ENCODE data around the gene SLC6A20. TPM values are rescaled to one million over a fixed set of nuclear protein-coding genes. Genes with fewer than 3 reads are reported as not detected.

SLC6A20 gene
- total RNA-seq, 1 donor from 2014 or later = not detected

GRCh38 chr3:45794660-45795059, 1.7 kb downstream of the SLC6A20 start:
- Mint-ChIP-seq H3K9me3 (peaks cover 6% of the 10 kb centered on the region), H3K27me3 (ENCODE audit: low read depth) (peaks cover 89% of the 10 kb centered on the region), H3K4me1 (peaks cover 6% of the 10 kb centered on the region), H3K4me3 (no peak overlapping the region), H3K36me3 (no peaks in the 10 kb centered on the region), H3K27ac (no peak overlapping the region)
- no peak for DNase-seq (ENCODE audit: low spot score in 2 of 2, unreplicated experiment in 2 of 2)
- TF ChIP-seq, protein P1, sequence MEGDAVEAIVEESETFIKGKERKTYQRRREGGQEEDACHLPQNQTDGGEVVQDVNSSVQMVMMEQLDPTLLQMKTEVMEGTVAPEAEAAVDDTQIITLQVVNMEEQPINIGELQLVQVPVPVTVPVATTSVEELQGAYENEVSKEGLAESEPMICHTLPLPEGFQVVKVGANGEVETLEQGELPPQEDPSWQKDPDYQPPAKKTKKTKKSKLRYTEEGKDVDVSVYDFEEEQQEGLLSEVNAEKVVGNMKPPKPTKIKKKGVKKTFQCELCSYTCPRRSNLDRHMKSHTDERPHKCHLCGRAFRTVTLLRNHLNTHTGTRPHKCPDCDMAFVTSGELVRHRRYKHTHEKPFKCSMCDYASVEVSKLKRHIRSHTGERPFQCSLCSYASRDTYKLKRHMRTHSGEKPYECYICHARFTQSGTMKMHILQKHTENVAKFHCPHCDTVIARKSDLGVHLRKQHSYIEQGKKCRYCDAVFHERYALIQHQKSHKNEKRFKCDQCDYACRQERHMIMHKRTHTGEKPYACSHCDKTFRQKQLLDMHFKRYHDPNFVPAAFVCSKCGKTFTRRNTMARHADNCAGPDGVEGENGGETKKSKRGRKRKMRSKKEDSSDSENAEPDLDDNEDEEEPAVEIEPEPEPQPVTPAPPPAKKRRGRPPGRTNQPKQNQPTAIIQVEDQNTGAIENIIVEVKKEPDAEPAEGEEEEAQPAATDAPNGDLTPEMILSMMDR (IDR thresholded peaks at IDR 0.05; ENCODE audit: unreplicated experiment) = no peak

DNA sequence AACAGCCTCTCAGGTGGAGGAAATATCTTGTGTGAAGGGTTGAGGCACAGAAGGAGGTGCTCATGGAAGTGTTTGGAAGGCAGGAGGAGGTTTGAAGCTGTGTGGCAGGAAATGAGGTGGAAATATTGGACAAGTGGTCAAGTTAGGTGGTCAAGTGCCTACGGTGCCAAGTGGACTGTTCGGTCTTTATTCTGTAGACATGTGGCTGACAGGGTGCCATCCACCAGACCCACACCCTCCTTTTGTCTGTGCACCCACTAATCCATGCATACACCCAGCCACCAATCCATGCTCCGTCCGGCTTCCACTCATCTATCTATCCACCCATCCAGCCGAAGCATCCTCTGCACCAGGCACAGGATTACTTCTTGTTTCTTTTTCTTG, 2.2 kb downstream of the SLC6A20 start:
- H3K27ac Mint-ChIP-seq = no peak overlapping the region
- TF ChIP-seq, protein P1 (IDR thresholded peaks at IDR 0.05; ENCODE audit: unreplicated experiment) = no peak

DNA sequence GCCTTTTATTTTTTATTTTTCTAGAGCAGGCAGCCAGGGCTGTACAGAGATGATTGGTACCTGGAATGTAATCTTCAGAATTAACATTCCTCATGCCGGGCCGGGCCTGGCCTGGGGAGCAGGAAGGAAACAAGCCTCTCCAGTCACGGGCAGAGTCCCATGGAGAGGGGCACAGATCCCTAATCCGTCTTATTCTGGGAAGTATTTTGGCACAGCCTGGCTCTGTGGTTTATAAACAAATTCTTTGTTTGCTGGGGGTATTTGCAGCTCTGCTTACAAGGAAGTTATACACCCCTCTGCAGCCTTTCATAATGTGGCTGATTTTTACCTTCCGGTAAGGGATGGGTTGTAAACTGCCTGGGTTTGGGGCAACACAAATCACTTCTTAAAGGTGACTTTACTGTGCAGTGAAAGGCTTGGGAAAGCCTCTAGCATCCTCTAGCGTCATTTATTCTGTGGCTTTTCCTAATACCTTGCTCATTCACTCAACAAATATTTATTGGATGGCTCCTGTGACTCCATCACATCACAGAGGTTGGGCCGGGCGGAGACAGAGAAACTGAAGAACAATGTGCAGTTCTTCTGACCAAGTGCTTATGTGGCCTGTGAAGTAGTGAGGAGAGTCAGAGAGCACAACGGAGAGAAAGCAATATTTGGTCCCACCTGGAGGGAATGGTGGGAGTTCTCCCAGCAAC, 2.7 kb downstream of the SLC6A20 start:
- H3K27ac Mint-ChIP-seq = no peak overlapping the region
- H3K9me3 Mint-ChIP-seq = peaks cover 12% of the 10 kb centered on the region
- DNase-seq (ENCODE audit: low spot score in 2 of 2, unreplicated experiment in 2 of 2) = no peak
- peaks cover 6% of the 10 kb centered on the region for H3K4me1 Mint-ChIP-seq
- TF ChIP-seq, protein P1 (IDR thresholded peaks at IDR 0.05; ENCODE audit: unreplicated experiment) = no peak
- H3K36me3 Mint-ChIP-seq = no peaks in the 10 kb centered on the region
- H3K27me3 Mint-ChIP-seq (ENCODE audit: low read depth) = peaks cover 81% of the 10 kb centered on the region
- H3K4me3 Mint-ChIP-seq = no peak overlapping the region

More for the DNA sequence above, 2.2 kb downstream of the SLC6A20 start:
- Mint-ChIP-seq H3K27me3 (ENCODE audit: low read depth) (peaks cover 85% of the 10 kb centered on the region), H3K4me1 (peaks cover 6% of the 10 kb centered on the region), H3K4me3 (no peak overlapping the region), H3K36me3 (no peaks in the 10 kb centered on the region), H3K9me3 (peaks cover 7% of the 10 kb centered on the region)
- DNase-seq (ENCODE audit: low spot score in 2 of 2, unreplicated experiment in 2 of 2) = no peak

DNA sequence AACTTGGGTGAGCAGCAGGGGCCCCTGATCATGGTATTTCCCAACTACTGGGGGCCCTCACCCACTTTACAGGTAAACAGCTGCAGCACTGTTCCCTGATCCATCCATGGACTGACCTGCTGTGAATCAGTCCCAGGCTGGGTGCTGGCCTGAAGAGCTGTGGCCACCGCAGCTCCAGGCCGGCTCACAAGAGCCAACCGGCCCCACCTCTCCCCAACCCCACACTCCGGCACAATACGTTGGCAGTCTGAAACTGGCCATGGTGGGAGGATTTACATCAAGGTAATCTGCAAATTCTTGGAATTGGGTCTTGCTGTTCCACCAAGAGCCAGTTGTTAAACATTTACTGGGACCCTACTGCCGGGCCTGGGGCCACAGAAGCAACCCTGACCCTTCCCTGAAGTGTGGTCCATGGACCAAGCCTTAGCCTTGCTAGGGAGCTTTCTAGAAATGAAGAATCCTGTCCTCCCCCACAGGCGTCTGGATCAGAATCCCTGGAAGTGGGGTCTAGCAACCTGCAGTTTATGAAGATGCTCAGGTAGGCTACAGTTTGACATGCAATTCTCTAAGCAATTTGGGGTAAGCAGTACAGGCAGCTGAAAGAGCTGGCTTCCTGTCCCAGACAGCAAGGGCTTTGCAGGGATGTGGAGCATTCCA, 3.7 kb downstream of the SLC6A20 start:
- H3K4me1 Mint-ChIP-seq = peaks cover 6% of the 10 kb centered on the region
- DNase-seq (ENCODE audit: low spot score in 2 of 2, unreplicated experiment in 2 of 2) = no peak
- H3K36me3 Mint-ChIP-seq = no peaks in the 10 kb centered on the region
- H3K9me3 Mint-ChIP-seq = peaks cover 12% of the 10 kb centered on the region
- no peak overlapping the region for H3K4me3 Mint-ChIP-seq
- H3K27ac Mint-ChIP-seq = no peak overlapping the region
- TF ChIP-seq, protein P1 (IDR thresholded peaks at IDR 0.05; ENCODE audit: unreplicated experiment) = no peak
- peaks cover 75% of the 10 kb centered on the region for H3K27me3 Mint-ChIP-seq (ENCODE audit: low read depth)

DNA sequence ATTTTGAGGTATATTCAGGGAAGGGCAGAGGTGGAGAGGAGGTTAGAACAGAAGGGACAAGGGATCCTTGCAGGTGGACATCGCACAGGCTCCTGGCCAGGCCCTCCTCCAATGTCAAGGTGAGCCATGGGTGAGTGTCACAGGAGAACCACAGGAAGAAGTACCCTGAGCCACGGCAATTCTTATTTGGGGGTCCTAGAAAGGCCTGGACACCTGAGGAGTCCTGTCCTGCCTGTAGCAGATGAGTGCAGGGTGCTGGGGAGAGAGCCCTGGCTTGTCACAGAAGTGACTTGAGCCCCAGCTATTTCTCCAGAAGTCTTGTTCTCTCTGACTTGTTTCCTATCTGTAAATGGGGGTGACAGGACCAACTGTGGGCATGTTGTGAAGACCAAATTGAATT, 4.3 kb downstream of the SLC6A20 start:
- Mint-ChIP-seq H3K27ac (no peak overlapping the region), H3K4me3 (no peak overlapping the region), H3K4me1 (peaks cover 6% of the 10 kb centered on the region), H3K27me3 (ENCODE audit: low read depth) (peaks cover 75% of the 10 kb centered on the region), H3K9me3 (peaks cover 12% of the 10 kb centered on the region), H3K36me3 (no peaks in the 10 kb centered on the region)
- TF ChIP-seq, protein P1 (IDR thresholded peaks at IDR 0.05; ENCODE audit: unreplicated experiment) = no peak
- DNase-seq (ENCODE audit: low spot score in 2 of 2, unreplicated experiment in 2 of 2) = no peak
